ENCODE results near the gene SOX15. TPM values are rescaled to one million over a fixed set of nuclear protein-coding genes. Genes with fewer than 3 reads are reported as not detected.
A peak's percentile ranks its signal among the peaks of the same experiment; 100 is the strongest.

SOX15 gene
- total and polyA plus RNA-seq, 2 of the 13 experiments (the other 11 are each of a cell fraction or from before 2014, with no cell fraction given), result 0.07 to 0.18 TPM

DNA sequence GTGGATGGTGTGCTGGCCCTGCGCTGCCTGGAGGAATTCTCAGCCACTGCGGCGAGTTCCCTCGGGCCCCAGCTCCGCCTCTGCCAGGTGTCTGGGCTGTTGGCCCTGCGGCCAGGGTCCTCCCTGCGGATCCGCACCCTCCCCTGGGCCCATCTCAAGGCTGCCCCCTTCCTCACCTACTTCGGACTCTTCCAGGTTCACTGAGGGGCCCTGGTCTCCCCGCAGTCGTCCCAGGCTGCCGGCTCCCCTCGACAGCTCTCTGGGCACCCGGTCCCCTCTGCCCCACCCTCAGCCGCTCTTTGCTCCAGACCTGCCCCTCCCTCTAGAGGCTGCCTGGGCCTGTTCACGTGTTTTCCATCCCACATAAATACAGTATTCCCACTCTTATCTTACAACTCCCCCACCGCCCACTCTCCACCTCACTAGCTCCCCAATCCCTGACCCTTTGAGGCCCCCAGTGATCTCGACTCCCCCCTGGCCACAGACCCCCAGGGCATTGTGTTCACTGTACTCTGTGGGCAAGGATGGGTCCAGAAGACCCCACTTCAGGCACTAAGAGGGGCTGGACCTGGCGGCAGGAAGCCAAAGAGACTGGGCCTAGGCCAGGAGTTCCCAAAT lies 32.6 kb downstream of the SOX15 start (continued):
- TF ChIP-seq DPF2 (CRISPR knock-in tag; IDR thresholded peaks at IDR 0.05; ENCODE audit: borderline replicate concordance, low read depth) (0 out of 2 replicates have a peak, but pooled peaks have one; percentile 38), ZNF331 (CRISPR knock-in tag; IDR thresholded peaks at IDR 0.05) (0 out of 2 replicates have a peak, but pooled peaks have one; percentile 24), YEATS4 (CRISPR knock-in tag; IDR thresholded peaks at IDR 0.05; ENCODE audit: borderline replicate concordance) (peak; percentile 32; the same call in 1 of the 2 replicates), SP5 (CRISPR knock-in tag; IDR thresholded peaks at IDR 0.05; ENCODE audit: borderline replicate concordance, low read depth) (peak; percentile 75), ZNF547 (CRISPR knock-in tag; IDR thresholded peaks at IDR 0.05) (peak; percentile 41; the same call in 1 of the 2 replicates), CREB1 (IDR thresholded peaks at IDR 0.05) (no peak), CREB1 (CRISPR knock-in tag; IDR thresholded peaks at IDR 0.05) (no peak), ZNF543 (CRISPR knock-in tag; IDR thresholded peaks at IDR 0.05) (0 out of 2 replicates have a peak, but pooled peaks have one; percentile 6), HNRNPH1 (optimal IDR thresholded peaks at IDR 0.05; ENCODE audit: low read depth, low read length) (no peak), XRCC5 (optimal IDR thresholded peaks at IDR 0.05; ENCODE audit: low read length) (peak; percentile 36), ZNF557 (CRISPR knock-in tag; IDR thresholded peaks at IDR 0.05) (0 out of 2 replicates have a peak, but pooled peaks have one; percentile 14), HNF4G (IDR thresholded peaks at IDR 0.05; ENCODE audit: borderline replicate concordance, low read depth, low read length) (0 out of 2 replicates have a peak, but pooled peaks have one; percentile 2), HNF4G (CRISPR knock-in tag; IDR thresholded peaks at IDR 0.05; ENCODE audit: borderline replicate concordance, low read depth) (no peak), ZNF484 (CRISPR knock-in tag; IDR thresholded peaks at IDR 0.05; ENCODE audit: borderline replicate concordance, low read depth) (no peak), HOXA3 (CRISPR knock-in tag; IDR thresholded peaks at IDR 0.05) (no peak; the same call in 1 of the 2 replicates), MED8 (CRISPR knock-in tag; IDR thresholded peaks at IDR 0.05; ENCODE audit: insufficient replicate concordance) (no peak), ATF1 (CRISPR knock-in tag; IDR thresholded peaks at IDR 0.05) (no peak), PAF1 (CRISPR knock-in tag; IDR thresholded peaks at IDR 0.05) (no peak), IRF2 (CRISPR knock-in tag; IDR thresholded peaks at IDR 0.05) (no peak), SALL2 (CRISPR knock-in tag; IDR thresholded peaks at IDR 0.05) (no peak), IKZF5 (CRISPR knock-in tag; IDR thresholded peaks at IDR 0.05) (peak; percentile 7; the same call in 1 of the 2 replicates), HDAC2 (CRISPR knock-in tag; IDR thresholded peaks at IDR 0.05) (peak; percentile 46; the same call in 1 of the 2 replicates), PATZ1 (CRISPR knock-in tag; IDR thresholded peaks at IDR 0.05) (peak; percentile 86), SNAPC2 (CRISPR knock-in tag; IDR thresholded peaks at IDR 0.05) (no peak), NKX3-1 (CRISPR knock-in tag; IDR thresholded peaks at IDR 0.05) (no peak)
- TF ChIP-seq, protein P1, sequence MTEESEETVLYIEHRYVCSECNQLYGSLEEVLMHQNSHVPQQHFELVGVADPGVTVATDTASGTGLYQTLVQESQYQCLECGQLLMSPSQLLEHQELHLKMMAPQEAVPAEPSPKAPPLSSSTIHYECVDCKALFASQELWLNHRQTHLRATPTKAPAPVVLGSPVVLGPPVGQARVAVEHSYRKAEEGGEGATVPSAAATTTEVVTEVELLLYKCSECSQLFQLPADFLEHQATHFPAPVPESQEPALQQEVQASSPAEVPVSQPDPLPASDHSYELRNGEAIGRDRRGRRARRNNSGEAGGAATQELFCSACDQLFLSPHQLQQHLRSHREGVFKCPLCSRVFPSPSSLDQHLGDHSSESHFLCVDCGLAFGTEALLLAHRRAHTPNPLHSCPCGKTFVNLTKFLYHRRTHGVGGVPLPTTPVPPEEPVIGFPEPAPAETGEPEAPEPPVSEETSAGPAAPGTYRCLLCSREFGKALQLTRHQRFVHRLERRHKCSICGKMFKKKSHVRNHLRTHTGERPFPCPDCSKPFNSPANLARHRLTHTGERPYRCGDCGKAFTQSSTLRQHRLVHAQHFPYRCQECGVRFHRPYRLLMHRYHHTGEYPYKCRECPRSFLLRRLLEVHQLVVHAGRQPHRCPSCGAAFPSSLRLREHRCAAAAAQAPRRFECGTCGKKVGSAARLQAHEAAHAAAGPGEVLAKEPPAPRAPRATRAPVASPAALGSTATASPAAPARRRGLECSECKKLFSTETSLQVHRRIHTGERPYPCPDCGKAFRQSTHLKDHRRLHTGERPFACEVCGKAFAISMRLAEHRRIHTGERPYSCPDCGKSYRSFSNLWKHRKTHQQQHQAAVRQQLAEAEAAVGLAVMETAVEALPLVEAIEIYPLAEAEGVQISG (CRISPR knock-in tag; IDR thresholded peaks at IDR 0.05), result peak; percentile 60; the same call in 1 of the 2 replicates
- TF ChIP-seq, protein P2, sequence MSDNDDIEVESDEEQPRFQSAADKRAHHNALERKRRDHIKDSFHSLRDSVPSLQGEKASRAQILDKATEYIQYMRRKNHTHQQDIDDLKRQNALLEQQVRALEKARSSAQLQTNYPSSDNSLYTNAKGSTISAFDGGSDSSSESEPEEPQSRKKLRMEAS (IDR thresholded peaks at IDR 0.05), result peak; percentile 46; the same call in 1 of the 2 replicates

Measured in HepG2 (cell line).